ENCODE data around the gene EPHA10. TPM values are rescaled to one million over a fixed set of nuclear protein-coding genes. Genes with fewer than 3 reads are reported as not detected.

EPHA10 gene
- total RNA-seq, 1 donor from 2014 or later, result 0.37 TPM

- DNase-seq (ENCODE audit: low spot score), result no peak
- Mint-ChIP-seq H3K4me1 (ENCODE audit: low read depth) (no peaks in the 10 kb centered on the region), H3K27me3 (ENCODE audit: low read depth) (peaks cover 16% of the 10 kb centered on the region), H3K27ac (ENCODE audit: unreplicated experiment) (no peak overlapping the region), H3K9me3 (ENCODE audit: low read depth) (no peaks in the 10 kb centered on the region), H3K4me3 (ENCODE audit: unreplicated experiment) (no peak overlapping the region), H3K36me3 (ENCODE audit: low read depth) (no peaks in the 10 kb centered on the region)
- TF ChIP-seq CTCF (IDR thresholded peaks at IDR 0.05), result no peak
These were observed 45.9 kb downstream of the EPHA10 start for GRCh38 chr1:37718901-37719571.

- Mint-ChIP-seq H3K4me3 (ENCODE audit: unreplicated experiment) (no peak overlapping the region), H3K4me1 (ENCODE audit: low read depth) (no peaks in the 10 kb centered on the region)
- no peak for TF ChIP-seq CTCF (IDR thresholded peaks at IDR 0.05)
These were observed 46.6 kb downstream of the EPHA10 start for GRCh38 chr1:37718181-37718900.

GRCh38 chr1:37717631-37718030 lies 47.3 kb downstream of the EPHA10 start:
- no peaks in the 10 kb centered on the region for H3K4me1 Mint-ChIP-seq (ENCODE audit: low read depth)
- no peaks in the 10 kb centered on the region for H3K36me3 Mint-ChIP-seq (ENCODE audit: low read depth)
- no peaks in the 10 kb centered on the region for H3K9me3 Mint-ChIP-seq (ENCODE audit: low read depth)
- H3K4me3 Mint-ChIP-seq (ENCODE audit: unreplicated experiment), result no peak overlapping the region
- DNase-seq (ENCODE audit: low spot score), result no peak
- H3K27me3 Mint-ChIP-seq (ENCODE audit: low read depth), result peaks cover 13% of the 10 kb centered on the region
- no peak for TF ChIP-seq CTCF (IDR thresholded peaks at IDR 0.05)
- no peak overlapping the region for H3K27ac Mint-ChIP-seq (ENCODE audit: unreplicated experiment)

More at GRCh38 chr1:37718181-37718900, 46.6 kb downstream of the EPHA10 start:
- H3K9me3 Mint-ChIP-seq (ENCODE audit: low read depth), result no peaks in the 10 kb centered on the region
- no peaks in the 10 kb centered on the region for H3K36me3 Mint-ChIP-seq (ENCODE audit: low read depth)
- H3K27me3 Mint-ChIP-seq (ENCODE audit: low read depth), result peaks cover 13% of the 10 kb centered on the region
- DNase-seq (ENCODE audit: low spot score), result no peak
- no peak overlapping the region for H3K27ac Mint-ChIP-seq (ENCODE audit: unreplicated experiment)

- Mint-ChIP-seq H3K4me1 (ENCODE audit: low read depth) (no peaks in the 10 kb centered on the region), H3K36me3 (ENCODE audit: low read depth) (no peaks in the 10 kb centered on the region), H3K27me3 (ENCODE audit: low read depth) (peaks cover 13% of the 10 kb centered on the region), H3K9me3 (ENCODE audit: low read depth) (no peaks in the 10 kb centered on the region), H3K4me3 (ENCODE audit: unreplicated experiment) (no peak overlapping the region), H3K27ac (ENCODE audit: unreplicated experiment) (no peak overlapping the region)
- DNase-seq (ENCODE audit: low spot score), result no peak
- no peak for TF ChIP-seq CTCF (IDR thresholded peaks at IDR 0.05)
These were observed 48.6 kb downstream of the EPHA10 start for GRCh38 chr1:37716321-37716720.

- Mint-ChIP-seq H3K4me1 (ENCODE audit: low read depth) (no peaks in the 10 kb centered on the region), H3K4me3 (ENCODE audit: unreplicated experiment) (no peak overlapping the region), H3K9me3 (ENCODE audit: low read depth) (no peaks in the 10 kb centered on the region), H3K27ac (ENCODE audit: unreplicated experiment) (no peak overlapping the region), H3K27me3 (ENCODE audit: low read depth) (peaks cover 12% of the 10 kb centered on the region), H3K36me3 (ENCODE audit: low read depth) (no peaks in the 10 kb centered on the region)
- no peak for TF ChIP-seq CTCF (IDR thresholded peaks at IDR 0.05)
- DNase-seq (ENCODE audit: low spot score), result no peak
These were observed 50.2 kb downstream of the EPHA10 start for GRCh38 chr1:37714689-37715088.

All from chondrocyte (in vitro differentiated cells).